ENCODE data around the gene DBF4B.
"Not testable (repeated sequence)": the region's sequence is repeated elsewhere in the genome, so short reads cannot be mapped to it uniquely, and the experiment has no call there.

DBF4B gene

GRCh38 chr17:44690746-44691306 is 17.6 kb upstream of the DBF4B start:
- peak overlapping the region; percentile 99 for H3K4me3 ChIP-seq (ENCODE audit: low read length)
- TF ChIP-seq, protein P1, sequence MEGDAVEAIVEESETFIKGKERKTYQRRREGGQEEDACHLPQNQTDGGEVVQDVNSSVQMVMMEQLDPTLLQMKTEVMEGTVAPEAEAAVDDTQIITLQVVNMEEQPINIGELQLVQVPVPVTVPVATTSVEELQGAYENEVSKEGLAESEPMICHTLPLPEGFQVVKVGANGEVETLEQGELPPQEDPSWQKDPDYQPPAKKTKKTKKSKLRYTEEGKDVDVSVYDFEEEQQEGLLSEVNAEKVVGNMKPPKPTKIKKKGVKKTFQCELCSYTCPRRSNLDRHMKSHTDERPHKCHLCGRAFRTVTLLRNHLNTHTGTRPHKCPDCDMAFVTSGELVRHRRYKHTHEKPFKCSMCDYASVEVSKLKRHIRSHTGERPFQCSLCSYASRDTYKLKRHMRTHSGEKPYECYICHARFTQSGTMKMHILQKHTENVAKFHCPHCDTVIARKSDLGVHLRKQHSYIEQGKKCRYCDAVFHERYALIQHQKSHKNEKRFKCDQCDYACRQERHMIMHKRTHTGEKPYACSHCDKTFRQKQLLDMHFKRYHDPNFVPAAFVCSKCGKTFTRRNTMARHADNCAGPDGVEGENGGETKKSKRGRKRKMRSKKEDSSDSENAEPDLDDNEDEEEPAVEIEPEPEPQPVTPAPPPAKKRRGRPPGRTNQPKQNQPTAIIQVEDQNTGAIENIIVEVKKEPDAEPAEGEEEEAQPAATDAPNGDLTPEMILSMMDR (IDR thresholded peaks at IDR 0.05; ENCODE audit: insufficient read depth, low read depth, low read length, missing control alignments), result peak; percentile 59
- DNase-seq (ENCODE audit: low read depth), result peak; percentile 67

- TF ChIP-seq, protein P1 (IDR thresholded peaks at IDR 0.05; ENCODE audit: insufficient read depth, low read depth, low read length, missing control alignments), result no peak
- H3K4me3 ChIP-seq (ENCODE audit: low read length), result no peak overlapping the region
- DNase-seq (ENCODE audit: low read depth), result no peak
Observed at GRCh38 chr17:44693609-44694008, 14.9 kb upstream of the DBF4B start.

GRCh38 chr17:44700288-44700687 is 8.2 kb upstream of the DBF4B start:
- H3K4me3 ChIP-seq (ENCODE audit: low read length); DNase-seq (ENCODE audit: low read depth): not testable (repeated sequence)

GRCh38 chr17:44707755-44708400 is 587 bp upstream of the DBF4B start:
- no peak for DNase-seq (ENCODE audit: low read depth)
- peak overlapping the region; percentile 98 for H3K4me3 ChIP-seq (ENCODE audit: low read length)
- TF ChIP-seq, protein P1 (IDR thresholded peaks at IDR 0.05; ENCODE audit: insufficient read depth, low read depth, low read length, missing control alignments), result no peak

- DNase-seq (ENCODE audit: low read depth), result no peak
- TF ChIP-seq, protein P1 (IDR thresholded peaks at IDR 0.05; ENCODE audit: insufficient read depth, low read depth, low read length, missing control alignments), result no peak
- H3K4me3 ChIP-seq (ENCODE audit: low read length), result no peak overlapping the region
Observed at GRCh38 chr17:44719444-44719843, 11.0 kb downstream of the DBF4B start.

GRCh38 chr17:44722254-44722653 is 13.8 kb downstream of the DBF4B start:
- H3K4me3 ChIP-seq (ENCODE audit: low read length), result no peak overlapping the region
- TF ChIP-seq, protein P1 (IDR thresholded peaks at IDR 0.05; ENCODE audit: insufficient read depth, low read depth, low read length, missing control alignments), result no peak
- DNase-seq (ENCODE audit: low read depth), result no peak

DNA sequence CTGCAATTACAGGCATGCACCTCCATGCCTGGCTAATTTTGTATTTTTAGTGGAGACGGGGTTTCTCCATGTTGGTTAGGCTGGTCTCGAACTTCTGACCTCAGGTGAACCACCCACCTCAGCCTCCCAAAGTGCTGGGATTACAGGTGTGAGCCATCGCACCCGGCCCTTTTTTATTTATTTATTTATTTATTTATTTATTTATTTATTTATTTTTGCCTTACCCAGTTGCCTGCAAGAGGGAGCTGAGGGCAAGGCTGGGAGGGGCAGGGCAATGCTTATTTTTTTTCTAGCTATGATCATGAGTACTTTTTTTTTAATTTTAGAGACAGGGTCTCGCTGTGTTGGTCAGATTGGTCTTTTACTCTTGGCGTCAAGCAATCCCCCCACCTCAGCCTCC is 17.7 kb downstream of the DBF4B start:
- not testable (repeated sequence) for H3K4me3 ChIP-seq (ENCODE audit: low read length); DNase-seq (ENCODE audit: low read depth)

GRCh38 chr17:44733753-44734152 is 25.3 kb downstream of the DBF4B start:
- peak; percentile 57 for DNase-seq (ENCODE audit: low read depth)
- no peak overlapping the region for H3K4me3 ChIP-seq (ENCODE audit: low read length)
- TF ChIP-seq, protein P1 (IDR thresholded peaks at IDR 0.05; ENCODE audit: insufficient read depth, low read depth, low read length, missing control alignments), result peak; percentile 48
